SK-N-SH (cell line): Measurements from ENCODE around the gene COL6A6. TPM values are rescaled to one million over a fixed set of nuclear protein-coding genes. Genes with fewer than 3 reads are reported as not detected.

Experiments
- CTCF ChIA-PET: fragments of 300-600, 350-600 bp; formaldehyde crosslinking; extraction: SDS; loops from one replicate; lab custom pipeline; 2021; lab: Yijun Ruan, JAX
- POLR2A ChIA-PET: fragments of 350-600 bp; sonication (Branson Sonifier 250); formaldehyde crosslinking; extraction: SDS; loops from one replicate; lab custom pipeline; 2020; ENCODE audit warnings: antibody characterized with exemption, inconsistent platforms; lab: Yijun Ruan, JAX
- DNase-seq: peaks from one replicate; pipeline ENCODE4 v3.0.0; 2012
- H2AFZ ChIP-seq: fragments of 200-600 bp; sonication (generic); 2 replicates; pipeline ENCODE4 v1.8.1; 2016; ENCODE audit warnings: antibody characterized with exemption, mild to moderate bottlenecking, low read depth
- H3F3A ChIP-seq: fragments of 200-600 bp; sonication (generic); replicated peaks from 2 replicates; pipeline ENCODE3; 2016; ENCODE audit warnings: antibody characterized with exemption, mild to moderate bottlenecking; ENCODE audit not compliant: insufficient read depth
- H3K27ac ChIP-seq, 2 experiments: fragments of 200-500 bp in 1 of 2; fragments of 200-600 bp in 1 of 2; sonication (Bioruptor generic) in 1 of 2; sonication (generic), shearing (Covaris generic) in 1 of 2; 2 replicates each; pipeline versions ENCODE4 v1.5.1 to v1.6.1; 2014 to 2016; ENCODE audit warnings: low read depth in 2 of 2, inconsistent platforms in 1 of 2, low read length in 1 of 2, mild to moderate bottlenecking in 1 of 2, mixed read lengths in 1 of 2
- H3K27me3 ChIP-seq: fragments of 200-600 bp; sonication (generic), shearing (Covaris generic); 2 replicates; pipeline ENCODE4 v1.6.1; 2016; ENCODE audit warnings: mixed run types; ENCODE audit not compliant: insufficient read depth
- H3K36me3 ChIP-seq, 2 experiments: fragments of 200-500 bp in 1 of 2; fragments of 200-600 bp in 1 of 2; sonication (Bioruptor generic) in 1 of 2; sonication (generic) in 1 of 2; replicated peaks in 1 of 2; 2 replicates each; pipeline versions ENCODE3 to v1.5.1; 2014 to 2016; ENCODE audit warnings: low read length in 1 of 2, mild to moderate bottlenecking in 1 of 2; ENCODE audit not compliant: insufficient read depth in 2 of 2, control insufficient read depth in 1 of 2
- H3K4me1 ChIP-seq, 2 experiments: fragments of 200-500 bp in 1 of 2; fragments of 200-600 bp in 1 of 2; sonication (Bioruptor generic) in 1 of 2; sonication (generic), shearing (Covaris generic) in 1 of 2; 2 replicates each; pipeline versions ENCODE4 v1.5.1 to v1.6.1; 2014 to 2016; ENCODE audit warnings: low read depth in 1 of 2, low read length in 1 of 2, mixed run types in 1 of 2; ENCODE audit not compliant: insufficient read depth in 2 of 2, control insufficient read depth in 1 of 2
- H3K4me2 ChIP-seq: fragments of 200-600 bp; sonication (generic), shearing (Covaris generic); 2 replicates; pipeline ENCODE4 v1.6.1; 2017; ENCODE audit warnings: mixed run types
- H3K4me3 ChIP-seq, 2 experiments: fragments of 200-500 bp in 1 of 2; fragments of 200-600 bp in 1 of 2; sonication (Bioruptor generic) in 1 of 2; sonication (generic), shearing (Covaris generic) in 1 of 2; 2 replicates each; pipeline versions ENCODE4 v1.5.1 to v1.8.1; 2014 to 2016; ENCODE audit warnings: low read depth in 2 of 2, inconsistent platforms in 1 of 2, low read length in 1 of 2, mild to moderate bottlenecking in 1 of 2, mixed read lengths in 1 of 2, moderate library complexity in 1 of 2
- H3K79me2 ChIP-seq: fragments of 200-600 bp; sonication (generic); 2 replicates; pipeline ENCODE4 v1.8.1; 2017; ENCODE audit warnings: mild to moderate bottlenecking; ENCODE audit not compliant: insufficient read depth
- H3K9ac ChIP-seq: fragments of 200-600 bp; sonication (generic); 2 replicates; pipeline ENCODE4 v1.6.1; 2017; ENCODE audit warnings: mixed run types
- H3K9me2 ChIP-seq: fragments of 200-600 bp; sonication (generic); 2 replicates; pipeline ENCODE4 v1.6.1; 2017; ENCODE audit warnings: mixed run types
- H3K9me3 ChIP-seq: fragments of 200-600 bp; sonication (generic); 2 replicates; pipeline ENCODE4 v1.6.1; 2017; ENCODE audit warnings: mixed run types, mild to moderate bottlenecking, moderate library complexity
- H4K20me1 ChIP-seq: fragments of 200-600 bp; sonication (generic); 2 replicates; pipeline ENCODE4 v1.6.1; 2017; ENCODE audit warnings: mild to moderate bottlenecking, mixed run types; ENCODE audit not compliant: insufficient read depth
- CTCF ChIP-seq: fragments of 200-600 bp; sonication (generic); IDR thresholded peaks from 2 replicates; pipeline ENCODE4 v1.6.1; 2017; ENCODE audit warnings: antibody characterized with exemption, mild to moderate bottlenecking, moderate library complexity
- EP300 ChIP-seq, 2 experiments: IDR thresholded peaks; 2 replicates each; pipeline versions ENCODE4 v1.4.0 to v1.6.1; 2012; ENCODE audit warnings: borderline replicate concordance in 1 of 2, low read depth in 1 of 2, low read length in 1 of 2
- FOXJ3 ChIP-seq: sonication (generic); formaldehyde crosslinking; IDR thresholded peaks from 2 replicates; pipeline ENCODE4 v1.5.1; 2020; ENCODE audit warnings: mild to moderate bottlenecking, missing genetic modification reagents
- MEF2A ChIP-seq: IDR thresholded peaks from 2 replicates; pipeline ENCODE4 v1.4.0; 2012; ENCODE audit warnings: low read depth, borderline replicate concordance
- WGBS: methylation state at CpG from one replicate; pipeline ENCODE4 v1.1.6; 2017; ENCODE audit warnings: low lambda C conversion rate; 5-methylcytosine and 5-hydroxymethylcytosine counted together
- polyA plus RNA-seq, 3 experiments: library from polyadenylated mRNA; depleted of rRNA; stranded (reverse); fragments of >200 nt; gene quantifications; 2 replicates each; pipeline ENCODE4 v1.2.3, GENCODE V29; 2012

Gene COL6A6
- polyA plus RNA-seq, 1 of the 3 experiments (the other 2 are of a cell fraction): not detected

DNA sequence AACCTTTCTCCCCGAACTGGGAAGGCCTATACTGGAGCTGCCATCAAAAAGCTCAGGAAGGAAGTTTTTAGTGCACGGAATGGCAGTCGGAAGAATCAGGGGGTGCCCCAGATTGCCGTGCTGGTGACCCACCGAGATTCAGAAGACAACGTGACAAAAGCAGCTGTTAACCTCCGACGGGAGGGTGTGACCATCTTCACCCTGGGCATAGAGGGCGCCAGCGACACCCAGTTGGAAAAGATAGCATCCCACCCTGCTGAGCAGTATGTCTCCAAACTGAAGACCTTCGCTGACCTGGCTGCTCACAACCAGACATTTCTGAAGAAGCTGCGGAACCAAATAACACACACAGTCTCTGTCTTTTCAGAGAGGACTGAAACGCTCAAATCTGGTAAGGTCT is 48.2 kb downstream of the COL6A6 start:
- H3K4me3 ChIP-seq: no peak overlapping the region
- ChIA-PET POLR2A (no interaction called here), CTCF (interaction anchor here (1.3 to 4.1 kb wide), 4 partner anchors 12 to 289 kb away, joined by 3 to 14 read pairs (median 4); no protein-coding TSS in a partner anchor)
- no peaks in the 10 kb centered on the region for H3K4me1 ChIP-seq
- no peaks in the 10 kb centered on the region for H3K9me3 ChIP-seq
- H3K79me2 ChIP-seq: no peaks in the 10 kb centered on the region
- no peak for DNase-seq
- H3K36me3 ChIP-seq: no peaks in the 10 kb centered on the region
- no peaks in the 10 kb centered on the region for H3K9me2 ChIP-seq
- H4K20me1 ChIP-seq: no peaks in the 10 kb centered on the region
- H3K27me3 ChIP-seq: no peaks in the 10 kb centered on the region
- H3K9ac ChIP-seq: no peak overlapping the region
- no peak overlapping the region for H2AFZ ChIP-seq
- WGBS: 52% methylated on average over 13 of the region's 13 CpGs
- no peak overlapping the region for H3K4me2 ChIP-seq
- TF ChIP-seq CTCF: no peak
- TF ChIP-seq FOXJ3: no peak
- no peak for TF ChIP-seq EP300 (IDR thresholded peaks at IDR 0.05; ENCODE audit: borderline replicate concordance in 1 of 2, low read depth in 1 of 2, low read length in 1 of 2)
- no peak for TF ChIP-seq MEF2A
- no peaks in the 10 kb centered on the region for H3F3A ChIP-seq
- no peak overlapping the region for H3K27ac ChIP-seq

Other genes starting within 250 kb of the COL6A6 start
- gene COL6A5, start 171.5 kb upstream of the COL6A6 start, polyA plus RNA-seq (2012; rRNA removed): not detected in 2 replicates
- 27.2 and 27.9 TPM in 2 replicates for gene PIK3R4, start 229.7 kb downstream of the COL6A6 start, polyA plus RNA-seq (2012; rRNA removed)